ENCODE measurements around the gene KCNA2. TPM values are rescaled to one million over a fixed set of nuclear protein-coding genes. Genes with fewer than 3 reads are reported as not detected.

KCNA2 gene
- total and polyA plus RNA-seq, 5 donors from 2014 or later: 0.50 to 5.8 (median 0.64) TPM

GRCh38 chr1:110572751-110573150 lies 33.4 kb downstream of the KCNA2 start:
- Mint-ChIP-seq H3K27ac (no peak overlapping the region), H3K9me3 (peaks cover 0 to 2% (median 0%) of the 10 kb centered on the region in 7 donors), H3K4me3 (no peak overlapping the region), H3K4me1 (no peaks in the 10 kb centered on the region), H3K36me3 (no peaks in the 10 kb centered on the region), H3K27me3 (peaks cover 43% of the 10 kb centered on the region)
- H3K4me1 ChIP-seq (ENCODE audit: control insufficient read depth, insufficient read depth, low read length, poor library complexity, severe bottlenecking): no peaks in the 10 kb centered on the region
- ATAC-seq (ENCODE audit: low read depth in 2 of 2): no peak
- H3K27me3 ChIP-seq (ENCODE audit: control insufficient read depth, insufficient read depth, low read length): peaks cover 27% of the 10 kb centered on the region
- H3K4me3 ChIP-seq (ENCODE audit: low read depth, low read length): no peak overlapping the region
- no peak for DNase-seq
- H3K36me3 ChIP-seq (ENCODE audit: control insufficient read depth, insufficient read depth, low read length): no peaks in the 10 kb centered on the region
- H3K9me3 ChIP-seq (ENCODE audit: control insufficient read depth in 2 of 2, low read length in 2 of 2): no peaks in the 10 kb centered on the region
- no peak overlapping the region for H3K27ac ChIP-seq (ENCODE audit: insufficient read depth, low read length, poor library complexity, severe bottlenecking)

GRCh38 chr1:110570901-110571300 lies 35.3 kb downstream of the KCNA2 start:
- Histone ChIP-seq H3K36me3 (ENCODE audit: control insufficient read depth, insufficient read depth, low read length) (no peaks in the 10 kb centered on the region), H3K4me3 (ENCODE audit: low read depth, low read length) (no peak overlapping the region), H3K27ac (ENCODE audit: insufficient read depth, low read length, poor library complexity, severe bottlenecking) (no peak overlapping the region), H3K27me3 (ENCODE audit: control insufficient read depth, insufficient read depth, low read length) (peaks cover 22% of the 10 kb centered on the region), H3K9me3 (ENCODE audit: control insufficient read depth in 2 of 2, low read length in 2 of 2) (no peaks in the 10 kb centered on the region), H3K4me1 (ENCODE audit: control insufficient read depth, insufficient read depth, low read length, poor library complexity, severe bottlenecking) (no peaks in the 10 kb centered on the region)
- DNase-seq (no peak), ATAC-seq (ENCODE audit: low read depth in 2 of 2) (no peak)
- Mint-ChIP-seq H3K4me1 (no peaks in the 10 kb centered on the region), H3K27ac (no peak overlapping the region), H3K36me3 (no peaks in the 10 kb centered on the region), H3K9me3 (no peaks in the 10 kb centered on the region), H3K4me3 (no peak overlapping the region), H3K27me3 (peaks cover 44% of the 10 kb centered on the region)

- no peak overlapping the region for H3K4me3 Mint-ChIP-seq
Measured at GRCh38 chr1:110570307-110570706, 35.9 kb downstream of the KCNA2 start.

GRCh38 chr1:110566836-110567235 lies 39.3 kb downstream of the KCNA2 start:
- no peaks in the 10 kb centered on the region for H3K36me3 ChIP-seq (ENCODE audit: control insufficient read depth, insufficient read depth, low read length)
- ATAC-seq (ENCODE audit: low read depth in 2 of 2) (no peak), DNase-seq (no peak)
- no peak overlapping the region for H3K4me3 ChIP-seq (ENCODE audit: low read depth, low read length)
- H3K27ac ChIP-seq (ENCODE audit: insufficient read depth, low read length, poor library complexity, severe bottlenecking): no peak overlapping the region
- peaks cover 15% of the 10 kb centered on the region for H3K27me3 ChIP-seq (ENCODE audit: control insufficient read depth, insufficient read depth, low read length)
- no peak overlapping the region for H3K4me3 Mint-ChIP-seq
- H3K36me3 Mint-ChIP-seq: no peaks in the 10 kb centered on the region
- no peaks in the 10 kb centered on the region for H3K4me1 ChIP-seq (ENCODE audit: control insufficient read depth, insufficient read depth, low read length, poor library complexity, severe bottlenecking)
- no peaks in the 10 kb centered on the region for H3K9me3 ChIP-seq (ENCODE audit: control insufficient read depth in 2 of 2, low read length in 2 of 2)
- H3K27ac Mint-ChIP-seq: no peak overlapping the region
- H3K27me3 Mint-ChIP-seq: peaks cover 41% of the 10 kb centered on the region
- no peaks in the 10 kb centered on the region for H3K4me1 Mint-ChIP-seq
- no peaks in the 10 kb centered on the region for H3K9me3 Mint-ChIP-seq

More at GRCh38 chr1:110570307-110570706, 35.9 kb downstream of the KCNA2 start:
- DNase-seq: no peak
- Mint-ChIP-seq H3K9me3 (no peaks in the 10 kb centered on the region), H3K4me1 (no peaks in the 10 kb centered on the region), H3K36me3 (no peaks in the 10 kb centered on the region), H3K27me3 (peaks cover 44% of the 10 kb centered on the region), H3K27ac (peak overlapping the region in 1 of 3 donors; percentile 56)
- H3K9me3 ChIP-seq (ENCODE audit: control insufficient read depth in 2 of 2, low read length in 2 of 2): no peaks in the 10 kb centered on the region
- peaks cover 22% of the 10 kb centered on the region for H3K27me3 ChIP-seq (ENCODE audit: control insufficient read depth, insufficient read depth, low read length)
- no peak overlapping the region for H3K4me3 ChIP-seq (ENCODE audit: low read depth, low read length)
- H3K27ac ChIP-seq (ENCODE audit: insufficient read depth, low read length, poor library complexity, severe bottlenecking): no peak overlapping the region
- no peak for ATAC-seq (ENCODE audit: low read depth in 2 of 2)
- no peaks in the 10 kb centered on the region for H3K4me1 ChIP-seq (ENCODE audit: control insufficient read depth, insufficient read depth, low read length, poor library complexity, severe bottlenecking)
- H3K36me3 ChIP-seq (ENCODE audit: control insufficient read depth, insufficient read depth, low read length): no peaks in the 10 kb centered on the region

GRCh38 chr1:110565565-110565964 lies 40.6 kb downstream of the KCNA2 start:
- H3K27ac ChIP-seq (ENCODE audit: insufficient read depth, low read length, poor library complexity, severe bottlenecking): no peak overlapping the region
- Mint-ChIP-seq H3K36me3 (no peaks in the 10 kb centered on the region), H3K27ac (no peak overlapping the region), H3K4me1 (no peaks in the 10 kb centered on the region), H3K27me3 (peaks cover 33% of the 10 kb centered on the region), H3K4me3 (no peak overlapping the region), H3K9me3 (no peaks in the 10 kb centered on the region)
- no peaks in the 10 kb centered on the region for H3K36me3 ChIP-seq (ENCODE audit: control insufficient read depth, insufficient read depth, low read length)
- peaks cover 9% of the 10 kb centered on the region for H3K27me3 ChIP-seq (ENCODE audit: control insufficient read depth, insufficient read depth, low read length)
- no peaks in the 10 kb centered on the region for H3K4me1 ChIP-seq (ENCODE audit: control insufficient read depth, insufficient read depth, low read length, poor library complexity, severe bottlenecking)
- H3K4me3 ChIP-seq (ENCODE audit: low read depth, low read length): no peak overlapping the region
- no peaks in the 10 kb centered on the region for H3K9me3 ChIP-seq (ENCODE audit: control insufficient read depth in 2 of 2, low read length in 2 of 2)
- no peak for DNase-seq
- ATAC-seq (ENCODE audit: low read depth in 2 of 2): no peak

- H3K27ac ChIP-seq (ENCODE audit: insufficient read depth, low read length, poor library complexity, severe bottlenecking): no peak overlapping the region
- peaks cover 3% of the 10 kb centered on the region for H3K27me3 ChIP-seq (ENCODE audit: control insufficient read depth, insufficient read depth, low read length)
- Mint-ChIP-seq H3K4me3 (no peak overlapping the region), H3K27ac (no peak overlapping the region), H3K36me3 (peaks cover 3% of the 10 kb centered on the region), H3K27me3 (peaks cover 34% of the 10 kb centered on the region), H3K4me1 (no peaks in the 10 kb centered on the region), H3K9me3 (no peaks in the 10 kb centered on the region)
- no peaks in the 10 kb centered on the region for H3K36me3 ChIP-seq (ENCODE audit: control insufficient read depth, insufficient read depth, low read length)
- no peaks in the 10 kb centered on the region for H3K9me3 ChIP-seq (ENCODE audit: control insufficient read depth in 2 of 2, low read length in 2 of 2)
- no peak overlapping the region for H3K4me3 ChIP-seq (ENCODE audit: low read depth, low read length)
- DNase-seq: no peak
- H3K4me1 ChIP-seq (ENCODE audit: control insufficient read depth, insufficient read depth, low read length, poor library complexity, severe bottlenecking): no peaks in the 10 kb centered on the region
- no peak for ATAC-seq (ENCODE audit: low read depth in 2 of 2)
Measured at GRCh38 chr1:110563089-110563488, 43.1 kb downstream of the KCNA2 start.

- ATAC-seq (ENCODE audit: low read depth in 2 of 2) (no peak), DNase-seq (no peak)
- Histone ChIP-seq H3K27ac (ENCODE audit: insufficient read depth, low read length, poor library complexity, severe bottlenecking) (no peak overlapping the region), H3K9me3 (ENCODE audit: control insufficient read depth in 2 of 2, low read length in 2 of 2) (no peaks in the 10 kb centered on the region), H3K27me3 (ENCODE audit: control insufficient read depth, insufficient read depth, low read length) (peaks cover 1% of the 10 kb centered on the region), H3K36me3 (ENCODE audit: control insufficient read depth, insufficient read depth, low read length) (no peaks in the 10 kb centered on the region), H3K4me3 (ENCODE audit: low read depth, low read length) (no peak overlapping the region), H3K4me1 (ENCODE audit: control insufficient read depth, insufficient read depth, low read length, poor library complexity, severe bottlenecking) (no peaks in the 10 kb centered on the region)
- Mint-ChIP-seq H3K4me3 (no peak overlapping the region), H3K4me1 (no peaks in the 10 kb centered on the region), H3K27ac (no peak overlapping the region), H3K27me3 (peaks cover 36% of the 10 kb centered on the region), H3K9me3 (no peaks in the 10 kb centered on the region), H3K36me3 (peaks cover 3% of the 10 kb centered on the region)
Measured at GRCh38 chr1:110561596-110561995, 44.6 kb downstream of the KCNA2 start.

- Mint-ChIP-seq H3K4me1 (no peaks in the 10 kb centered on the region), H3K27ac (no peak overlapping the region), H3K9me3 (no peaks in the 10 kb centered on the region), H3K4me3 (no peak overlapping the region), H3K27me3 (peaks cover 51% of the 10 kb centered on the region), H3K36me3 (peaks cover 3% of the 10 kb centered on the region)
- Histone ChIP-seq H3K27me3 (ENCODE audit: control insufficient read depth, insufficient read depth, low read length) (peaks cover 12% of the 10 kb centered on the region), H3K36me3 (ENCODE audit: control insufficient read depth, insufficient read depth, low read length) (no peaks in the 10 kb centered on the region), H3K27ac (ENCODE audit: insufficient read depth, low read length, poor library complexity, severe bottlenecking) (no peak overlapping the region), H3K9me3 (ENCODE audit: control insufficient read depth in 2 of 2, low read length in 2 of 2) (no peaks in the 10 kb centered on the region), H3K4me3 (ENCODE audit: low read depth, low read length) (no peak overlapping the region), H3K4me1 (ENCODE audit: control insufficient read depth, insufficient read depth, low read length, poor library complexity, severe bottlenecking) (peaks cover 8% of the 10 kb centered on the region)
- DNase-seq: no peak
- no peak for ATAC-seq (ENCODE audit: low read depth in 2 of 2)
Measured at GRCh38 chr1:110559157-110559556, 47.0 kb downstream of the KCNA2 start.

All from CD4-positive, CD25-positive, alpha-beta regulatory T cell (primary cell).